Posterior cingulate gyrus (tissue), 11 donors: Measurements from ENCODE around the gene SLC5A11.
"Not testable (repeated sequence)": the region's sequence is repeated elsewhere in the genome, so short reads cannot be mapped to it uniquely, and the experiment has no call there.

Experiments
- DNase-seq, 10 donors: peaks; one replicate each; pipeline versions ENCODE4 v3.0.0 to v3.0.0-alpha.2; 2020 to 2021; ENCODE audit warnings: mixed read lengths in 3 of 10
- intact Hi-C: fragments of 100-400 bp; cut with DNase I; formaldehyde crosslinking; loops from one replicate; pipeline ENCODE4 v1.15.1; 2023

SLC5A11 gene

GRCh38 chr16:24845726-24846547 lies at the start of gene SLC5A11:
SLC5A11 (plus strand) TSS chr16:24845963; CDS start chr16:24858644, 12,681 bp downstream.
- peak in 5 of 10 donors; percentile 33 to 91 (median 49) for DNase-seq
- intact Hi-C loops: no loop called here

- no peak for DNase-seq
- intact Hi-C loops: loop anchor here (10.0 kb wide), 1 partner anchor 216 kb away; no protein-coding TSS in a partner anchor
These were observed 45.2 kb upstream of the SLC5A11 start for GRCh38 chr16:24800586-24800985.

GRCh38 chr16:24801761-24802302 lies 43.9 kb upstream of the SLC5A11 start:
- intact Hi-C loops: loop anchor here (10.0 kb wide), 1 partner anchor 217 kb away; no protein-coding TSS in a partner anchor
- no peak for DNase-seq

- intact Hi-C loops: loop anchor here (10.0 kb wide), 1 partner anchor 221 kb away; no protein-coding TSS in a partner anchor
- no peak for DNase-seq
These were observed 40.3 kb upstream of the SLC5A11 start for GRCh38 chr16:24805484-24805883.

GRCh38 chr16:24807301-24807700 lies 38.5 kb upstream of the SLC5A11 start:
- DNase-seq: no peak
- intact Hi-C loops: loop anchor here (10.0 kb wide), 1 partner anchor 222 kb away; no protein-coding TSS in a partner anchor

GRCh38 chr16:24810951-24811843 lies 34.6 kb upstream of the SLC5A11 start:
- intact Hi-C loops: no loop called here
- DNase-seq: no peak

GRCh38 chr16:24812813-24813212 lies 33.0 kb upstream of the SLC5A11 start:
- intact Hi-C loops, DNase-seq: not testable (repeated sequence)

- DNase-seq: no peak
- intact Hi-C loops: no loop called here
These were observed 30.7 kb upstream of the SLC5A11 start for GRCh38 chr16:24815021-24815420.

- intact Hi-C loops: no loop called here
- no peak for DNase-seq
These were observed 29.1 kb upstream of the SLC5A11 start for GRCh38 chr16:24816688-24817087.

- intact Hi-C loops: no loop called here
These were observed 26.2 kb upstream of the SLC5A11 start for GRCh38 chr16:24819462-24820040.

GRCh38 chr16:24820522-24820921 lies 25.2 kb upstream of the SLC5A11 start:
- DNase-seq: no peak
- intact Hi-C loops: no loop called here

More at GRCh38 chr16:24819462-24820040, 26.2 kb upstream of the SLC5A11 start:
- no peak for DNase-seq

GRCh38 chr16:24821129-24821528 lies 24.6 kb upstream of the SLC5A11 start:
- intact Hi-C loops: no loop called here
- peak in 1 of 10 donors; percentile 84 for DNase-seq

- no peak for DNase-seq
- intact Hi-C loops: no loop called here
These were observed 23.2 kb upstream of the SLC5A11 start for GRCh38 chr16:24822542-24822941.

- no peak for DNase-seq
- intact Hi-C loops: no loop called here
These were observed 22.8 kb upstream of the SLC5A11 start for GRCh38 chr16:24822974-24823373.

GRCh38 chr16:24825696-24826095 lies 20.1 kb upstream of the SLC5A11 start:
- no peak for DNase-seq
- intact Hi-C loops: no loop called here

GRCh38 chr16:24826096-24826690 lies 19.6 kb upstream of the SLC5A11 start:
- DNase-seq: no peak
- intact Hi-C loops: no loop called here

GRCh38 chr16:24826817-24827566 lies 18.8 kb upstream of the SLC5A11 start:
- intact Hi-C loops: no loop called here
- DNase-seq: no peak

GRCh38 chr16:24829153-24829552 lies 16.6 kb upstream of the SLC5A11 start:
- intact Hi-C loops: no loop called here

GRCh38 chr16:24833352-24833751 lies 12.4 kb upstream of the SLC5A11 start:
- intact Hi-C loops: loop anchor here (10.0 kb wide), 1 partner anchor 181 kb away; the partner anchor contains the start of gene ARHGAP17

More at GRCh38 chr16:24829153-24829552, 16.6 kb upstream of the SLC5A11 start:
- DNase-seq: no peak

More at GRCh38 chr16:24833352-24833751, 12.4 kb upstream of the SLC5A11 start:
- no peak for DNase-seq
